GM12875 (cell line): ENCODE measurements around the gene ENOX1.
"Not testable (repeated sequence)": the region's sequence is repeated elsewhere in the genome, so short reads cannot be mapped to it uniquely, and the experiment has no call there.

Experiments
- H3K4me3 ChIP-seq: one replicate; pipeline ENCODE4 v1.5.1; 2011; ENCODE audit warnings: low read depth, low read length, control low read depth
- TF ChIP-seq, protein P1 (sequence below): IDR thresholded peaks from 2 replicates; pipeline ENCODE4 v1.5.1; 2011; ENCODE audit warnings: low read depth, mild to moderate bottlenecking, control low read depth, inconsistent platforms, low read length, moderate library complexity, borderline replicate concordance; ENCODE audit not compliant: insufficient read depth

Gene ENOX1

GRCh38 chr13:43170506-43170905 lies 616.3 kb downstream of the ENOX1 start:
- TF ChIP-seq, protein P1, sequence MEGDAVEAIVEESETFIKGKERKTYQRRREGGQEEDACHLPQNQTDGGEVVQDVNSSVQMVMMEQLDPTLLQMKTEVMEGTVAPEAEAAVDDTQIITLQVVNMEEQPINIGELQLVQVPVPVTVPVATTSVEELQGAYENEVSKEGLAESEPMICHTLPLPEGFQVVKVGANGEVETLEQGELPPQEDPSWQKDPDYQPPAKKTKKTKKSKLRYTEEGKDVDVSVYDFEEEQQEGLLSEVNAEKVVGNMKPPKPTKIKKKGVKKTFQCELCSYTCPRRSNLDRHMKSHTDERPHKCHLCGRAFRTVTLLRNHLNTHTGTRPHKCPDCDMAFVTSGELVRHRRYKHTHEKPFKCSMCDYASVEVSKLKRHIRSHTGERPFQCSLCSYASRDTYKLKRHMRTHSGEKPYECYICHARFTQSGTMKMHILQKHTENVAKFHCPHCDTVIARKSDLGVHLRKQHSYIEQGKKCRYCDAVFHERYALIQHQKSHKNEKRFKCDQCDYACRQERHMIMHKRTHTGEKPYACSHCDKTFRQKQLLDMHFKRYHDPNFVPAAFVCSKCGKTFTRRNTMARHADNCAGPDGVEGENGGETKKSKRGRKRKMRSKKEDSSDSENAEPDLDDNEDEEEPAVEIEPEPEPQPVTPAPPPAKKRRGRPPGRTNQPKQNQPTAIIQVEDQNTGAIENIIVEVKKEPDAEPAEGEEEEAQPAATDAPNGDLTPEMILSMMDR: no peak
- H3K4me3 ChIP-seq: no peak overlapping the region

GRCh38 chr13:43168434-43168833 lies 618.3 kb downstream of the ENOX1 start:
- not testable (repeated sequence) for H3K4me3 ChIP-seq

DNA sequence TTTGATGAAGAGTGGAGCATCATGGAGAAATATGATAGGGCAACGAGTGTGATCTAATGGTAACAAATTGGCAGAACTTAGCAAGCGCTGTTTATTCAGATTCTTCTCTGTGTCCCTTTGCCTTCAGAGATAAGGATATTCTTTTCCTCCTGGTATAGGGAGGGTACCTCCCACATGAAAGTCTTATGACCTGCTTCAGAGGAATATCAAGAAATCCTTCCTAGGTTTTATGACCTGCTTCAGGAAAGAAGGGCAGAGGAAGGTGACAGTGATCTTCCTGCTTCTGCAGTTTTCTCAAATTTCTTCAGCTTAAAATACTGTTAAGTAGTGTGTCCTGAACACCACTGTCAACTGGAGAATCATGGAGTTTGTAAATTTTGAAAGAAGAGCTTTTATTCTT lies 619.0 kb downstream of the ENOX1 start:
- H3K4me3 ChIP-seq: no peak overlapping the region
- TF ChIP-seq, protein P1: no peak

DNA sequence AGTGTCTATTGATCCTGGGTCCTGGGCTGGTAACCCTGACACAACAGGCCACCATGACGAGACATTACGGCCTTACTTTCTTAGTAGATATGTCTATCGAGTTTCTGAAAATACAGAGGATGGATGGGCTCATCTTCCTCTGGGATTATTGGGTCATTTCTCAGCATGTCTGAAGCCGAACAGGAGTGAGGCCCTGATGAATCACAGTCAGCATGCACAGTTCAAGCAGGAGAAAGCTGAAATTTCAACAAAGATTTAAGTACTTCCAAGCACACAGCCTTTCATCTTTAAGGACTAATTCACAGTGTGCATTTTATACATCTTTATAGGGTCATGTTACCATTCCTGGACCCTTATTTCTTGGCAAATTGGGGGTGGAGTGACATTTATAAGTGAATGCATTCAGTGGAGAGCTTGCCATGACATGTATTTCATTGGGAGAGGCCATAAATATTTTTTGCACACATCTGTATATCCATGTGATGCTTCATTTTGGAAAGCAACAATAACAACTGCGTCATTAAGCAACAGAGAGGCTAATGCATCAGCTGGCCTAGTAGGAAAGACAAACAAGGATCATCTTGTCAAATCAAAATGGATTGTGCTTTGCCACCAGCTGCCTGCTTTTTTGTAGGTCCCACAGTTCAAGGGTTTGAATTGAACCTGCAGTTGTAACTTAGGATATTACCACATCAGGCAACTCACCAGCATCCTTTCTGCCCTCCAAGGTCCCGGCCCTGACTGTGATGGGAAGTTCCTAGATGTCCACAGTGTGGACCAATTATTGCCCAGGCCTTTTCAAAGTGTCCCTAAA lies 619.9 kb downstream of the ENOX1 start:
- TF ChIP-seq, protein P1: no peak
- H3K4me3 ChIP-seq: no peak overlapping the region
